Pancreas (tissue), 10 donors: ENCODE measurements around the gene TSPAN8. TPM values are rescaled to one million over a fixed set of nuclear protein-coding genes. Genes with fewer than 3 reads are reported as not detected.
A peak's percentile ranks its signal among the peaks of the same experiment; 100 is the strongest.

Experiments used
- ATAC-seq, 4 donors: fragments of 200-7000 bp; cut with Tn5 transposase; one replicate each; pipeline versions ENCODE4 v1.8.0 to v1.9.1; 2020; ENCODE audit warnings: mild to moderate bottlenecking in 4 of 4, moderate library complexity in 4 of 4
- DNase-seq, 6 donors: peaks; one replicate each; pipeline ENCODE4 v3.0.0-alpha.2; 2020
- FAIRE-seq: peaks from 2 replicates; lab custom pipeline; 2012; peaks lifted over from hg19 to GRCh38; lab: Jason Lieb, UNC
- H3K27ac ChIP-seq, 4 donors: fragments of 200-600 bp; sonication (generic); 1 replicate in 3 of 4; 2 replicates in 1 of 4; pipeline versions ENCODE4 v1.5.0 to v1.8.0; 2020
- H3K27me3 ChIP-seq, 4 donors: fragments of 200-600 bp; one replicate each; pipeline ENCODE4 v1.8.0; 2021
- H3K36me3 ChIP-seq, 3 donors: fragments of 200-600 bp; sonication (generic) in 1 of 3; one replicate each; pipeline versions ENCODE4 v1.5.0 to v1.8.0; 2020 to 2021
- H3K4me1 ChIP-seq, 3 donors: fragments of 200-600 bp; one replicate each; pipeline ENCODE4 v1.8.0; 2021
- H3K4me3 ChIP-seq, 4 donors: fragments of 200-600 bp; sonication (generic) in 2 of 4; one replicate each; pipeline versions ENCODE4 v1.5.0 to v1.8.0; 2020 to 2021
- H3K9me3 ChIP-seq, 4 donors: fragments of 200-600 bp; one replicate each; pipeline ENCODE4 v1.8.0; 2021
- CTCF ChIP-seq, 4 donors: fragments of 200-600 bp; sonication (generic) in 3 of 4; IDR thresholded peaks; one replicate each; pipeline versions ENCODE4 v1.5.0 to v1.8.0; 2021; ENCODE audit warnings: antibody characterized with exemption in 4 of 4
- WGBS, 2 donors: extraction: QIAGEN DNeasy Blood & Tissue Kit; methylation state at CpG; one replicate each; pipeline ENCODE4 v1.1.7; 2013; 5-methylcytosine and 5-hydroxymethylcytosine counted together
- intact Hi-C, 3 donors: fragments of 100-400 bp; cut with DNase I; formaldehyde crosslinking; loops; one replicate each; pipeline versions ENCODE4 v1.11.1 to v1.14.2; 2022
- polyA plus RNA-seq, 2 donors: library from polyadenylated mRNA; stranded (reverse); fragments of 200-250 nt; gene quantifications; one replicate each; pipeline ENCODE4 v1.2.3, GENCODE V29; 2013
- total RNA-seq, 6 donors: library from RNA; stranded (reverse); fragmentation: NEBNext Ultra II Directional in 4 of 6; extraction: Animal tissue kit (Norgen Biotek cat#: 25700) in 4 of 6; gene quantifications; one replicate each; pipeline versions ENCODE4 v1.2.1 to v1.2.4, GENCODE V29; 2021 to 2023
- donor health status: healthy with polysubstance abuse.
- donor health status: DM: no; HTN: no; CAD: no; lungs with moderate emphysema.
- donor health status: DM: no; HTN: no; CAD: no.
- donor health status: control.
- donor health status: control.
- donor health status: Bipolar disorder and iron deficiency.
- donor health status: DM: yes; HTN: yes; CAD: no.
- donor health status: DM: no; HTN: no; CAD: no.
- donor health status: DM: no; HTN: no; CAD: no.
- donor health status: DM: yes; HTN: yes; CAD: no.

Gene TSPAN8
- total and polyA plus RNA-seq, 8 donors = 21.8 to 95.9 (median 32.1) TPM

DNA sequence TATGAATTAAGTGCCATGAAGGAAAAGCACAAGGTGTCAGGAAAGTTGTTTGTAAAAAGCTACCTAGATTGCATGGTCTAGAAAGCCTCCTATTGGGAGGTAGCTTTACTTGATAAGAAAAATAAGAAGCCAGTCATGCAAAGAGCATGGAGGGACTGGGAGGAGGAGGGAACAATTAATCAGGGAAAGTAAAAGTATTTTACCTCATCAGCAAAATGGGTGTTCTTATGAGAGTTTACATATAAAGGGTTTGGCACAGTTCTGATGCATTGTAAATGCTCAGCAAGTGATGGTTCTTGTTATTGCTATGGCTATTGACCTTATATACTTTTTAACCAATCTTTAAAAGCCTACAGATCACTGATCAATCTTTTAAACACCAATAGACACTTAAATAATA, 17.0 kb upstream of the TSPAN8 start:
- no peak for DNase-seq
- Histone ChIP-seq H3K36me3 (no peaks in the 10 kb centered on the region), H3K27me3 (no peaks in the 10 kb centered on the region), H3K9me3 (no peaks in the 10 kb centered on the region), H3K4me3 (no peak overlapping the region), H3K4me1 (peaks cover 0 to 14% (median 4%) of the 10 kb centered on the region in 3 donors), H3K27ac (no peak overlapping the region)
- no peak for FAIRE-seq
- no peak for TF ChIP-seq CTCF (IDR thresholded peaks at IDR 0.05)
- intact Hi-C loops = no loop called here
- ATAC-seq = no peak

DNA sequence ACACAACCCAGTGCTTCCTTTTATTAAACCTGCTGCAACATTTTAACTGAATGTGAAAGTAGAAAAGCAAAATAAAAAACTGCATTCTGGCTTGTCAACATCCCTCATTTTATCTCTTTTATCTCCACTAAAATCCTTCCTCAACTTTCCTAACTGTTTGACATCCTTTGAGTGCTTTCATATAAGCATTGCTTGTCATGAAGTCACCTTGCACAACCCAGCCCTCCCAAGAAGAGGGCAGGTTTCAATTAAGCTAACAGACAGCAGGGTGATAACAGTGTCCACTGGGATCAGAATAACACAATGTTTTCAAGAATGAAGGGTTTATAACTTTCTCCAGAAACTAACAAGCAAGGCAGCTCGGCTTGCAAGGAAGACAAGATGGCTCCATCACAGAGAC, 16.3 kb upstream of the TSPAN8 start:
- Histone ChIP-seq H3K36me3 (no peaks in the 10 kb centered on the region), H3K27ac (no peak overlapping the region), H3K9me3 (no peaks in the 10 kb centered on the region), H3K4me3 (no peak overlapping the region), H3K4me1 (peaks cover 0 to 14% (median 4%) of the 10 kb centered on the region in 3 donors), H3K27me3 (no peaks in the 10 kb centered on the region)
- DNase-seq = no peak
- 87 to 100% methylated on average over 1 of the region's 1 CpG for WGBS, 2 donors
- intact Hi-C loops = no loop called here
- no peak for TF ChIP-seq CTCF (IDR thresholded peaks at IDR 0.05)
- no peak for FAIRE-seq
- ATAC-seq = no peak

DNA sequence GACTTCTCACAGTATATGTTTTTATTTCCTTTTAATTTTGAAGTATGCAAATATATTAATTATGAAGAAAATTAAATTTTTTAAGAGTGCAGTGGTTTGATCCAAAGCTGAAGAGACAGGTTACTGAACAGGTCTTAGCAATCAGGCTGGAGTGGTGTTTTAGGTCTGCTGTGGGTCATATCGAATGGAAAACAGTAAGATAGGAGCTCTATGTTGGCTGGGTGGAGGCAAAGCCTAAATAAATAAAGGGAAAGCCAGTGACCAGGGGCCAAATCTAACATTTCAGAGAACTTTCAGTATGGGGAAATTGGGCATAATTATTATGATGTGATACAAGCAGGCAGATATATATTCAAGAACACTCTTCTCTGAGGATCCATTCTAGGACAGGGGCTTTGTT, 12.7 kb upstream of the TSPAN8 start:
- DNase-seq = no peak
- H3K9me3 ChIP-seq = no peaks in the 10 kb centered on the region
- no peak for FAIRE-seq
- no peak overlapping the region for H3K27ac ChIP-seq
- no peak for TF ChIP-seq CTCF (IDR thresholded peaks at IDR 0.05)
- H3K4me3 ChIP-seq = no peak overlapping the region
- ATAC-seq = peak in 2 of 4 donors; percentile 32 to 64
- intact Hi-C loops = no loop called here
- H3K27me3 ChIP-seq = no peaks in the 10 kb centered on the region
- peaks cover 0 to 11% (median 4%) of the 10 kb centered on the region in 3 donors for H3K4me1 ChIP-seq
- H3K36me3 ChIP-seq = no peaks in the 10 kb centered on the region
- WGBS, 2 donors = 27 to 35% methylated on average over 1 of the region's 1 CpG

GRCh38 chr12:71169286-71169685, 11.5 kb upstream of the TSPAN8 start:
- intact Hi-C loops = no loop called here
- Histone ChIP-seq H3K27me3 (no peaks in the 10 kb centered on the region), H3K27ac (no peak overlapping the region), H3K4me3 (no peak overlapping the region), H3K36me3 (no peaks in the 10 kb centered on the region), H3K9me3 (no peaks in the 10 kb centered on the region), H3K4me1 (peaks cover 1 to 18% (median 11%) of the 10 kb centered on the region in 3 donors)
- ATAC-seq = no peak
- no peak for TF ChIP-seq CTCF (IDR thresholded peaks at IDR 0.05)
- no peak for FAIRE-seq
- no peak for DNase-seq

DNA sequence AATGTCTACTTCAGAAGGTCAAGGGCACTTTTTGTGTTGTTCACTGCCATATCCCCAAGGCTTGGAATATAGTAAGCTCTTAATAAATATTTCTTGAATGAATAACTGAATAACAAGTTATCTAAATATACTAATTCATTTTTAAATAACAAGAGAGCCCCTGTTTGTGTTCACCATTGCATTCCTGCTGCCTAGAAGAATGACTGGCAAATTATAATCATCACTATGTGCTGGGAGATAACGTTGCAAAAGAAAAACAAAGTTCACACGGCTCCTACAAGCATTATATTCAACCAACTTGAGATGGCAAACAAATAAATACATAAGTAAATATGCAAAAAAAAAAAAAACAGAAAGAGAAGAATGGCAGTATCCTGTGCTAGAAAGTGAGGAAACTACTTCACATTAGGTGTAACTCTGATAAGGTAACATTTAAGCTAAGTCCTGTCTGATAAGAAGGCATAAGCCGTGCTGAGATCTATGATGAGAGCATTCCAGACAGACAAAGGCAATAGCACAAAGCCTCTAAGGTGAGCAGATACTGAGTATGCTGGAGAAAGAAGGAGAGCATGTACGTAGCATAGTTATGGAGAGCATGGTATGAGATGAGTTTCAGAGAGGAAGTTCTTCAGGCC, 9.2 kb upstream of the TSPAN8 start:
- Histone ChIP-seq H3K27ac (no peak overlapping the region), H3K36me3 (no peaks in the 10 kb centered on the region), H3K4me3 (no peak overlapping the region), H3K9me3 (no peaks in the 10 kb centered on the region), H3K27me3 (no peaks in the 10 kb centered on the region), H3K4me1 (peaks cover 4 to 38% (median 32%) of the 10 kb centered on the region in 3 donors)
- FAIRE-seq = no peak
- no peak for ATAC-seq
- 33 to 35% methylated on average over 4 of the region's 4 CpGs for WGBS, 2 donors
- intact Hi-C loops = no loop called here
- no peak for TF ChIP-seq CTCF (IDR thresholded peaks at IDR 0.05)
- DNase-seq = no peak
